ENCODE results near the gene MYOM1. TPM values are rescaled to one million over a fixed set of nuclear protein-coding genes. Genes with fewer than 3 reads are reported as not detected.

The MYOM1 gene
- total and polyA plus RNA-seq, 2 donors (not counting 3 experiments of a cell fraction or from before 2014, with no cell fraction given) = 0.08 TPM; not detected in 1

- no peak for FAIRE-seq
- TF ChIP-seq POLR2AphosphoS5 (IDR thresholded peaks at IDR 0.05; ENCODE audit: insufficient read depth, low read depth, low read length) = no peak
- TF ChIP-seq JUN (IDR thresholded peaks at IDR 0.05; ENCODE audit: borderline replicate concordance, insufficient read depth, insufficient read length, low read depth) = no peak
- no peak for TF ChIP-seq CTCF (IDR thresholded peaks at IDR 0.05; ENCODE audit: extremely low read depth in 1 of 2, insufficient read depth in 1 of 2, low read depth in 1 of 2, low read length in 2 of 2)
- no peak for TF ChIP-seq GATA2 (IDR thresholded peaks at IDR 0.05; ENCODE audit: insufficient read depth, insufficient read length, low read depth, low read length)
- TF ChIP-seq POLR2A (IDR thresholded peaks at IDR 0.05; ENCODE audit: low read depth, low read length) = no peak
- TF ChIP-seq MAX (IDR thresholded peaks at IDR 0.05; ENCODE audit: insufficient read depth, insufficient read length) = no peak
- no peak for TF ChIP-seq FOS (IDR thresholded peaks at IDR 0.05; ENCODE audit: borderline replicate concordance, insufficient read depth, low read length)
- no TSS peak for BruUV-seq (replicated peaks)
- Histone ChIP-seq H3K27ac (ENCODE audit: insufficient read depth, low read depth, low read length) (no peak overlapping the region), H3K9me3 (replicated peaks; ENCODE audit: control insufficient read depth, insufficient read depth, low read length) (no peaks in the 10 kb centered on the region), H3K79me2 (ENCODE audit: control insufficient read depth, insufficient read depth, low read length) (peaks cover 91% of the 10 kb centered on the region), H3K4me2 (ENCODE audit: insufficient read depth, low read length) (peak overlapping the region; percentile 97), H3K4me3 (replicated peaks in 1 of 3; ENCODE audit: insufficient read depth in 1 of 3, low read depth in 1 of 3, low read length in 3 of 3) (no peak overlapping the region), H3K36me3 (ENCODE audit: control insufficient read depth in 2 of 2, extremely low read depth in 1 of 2, insufficient read depth in 2 of 2, low read length in 2 of 2) (peaks cover 0 to 2% of the 10 kb centered on the region in 2 experiments), H2AFZ (ENCODE audit: low read depth, low read length) (no peak overlapping the region), H3K4me1 (ENCODE audit: control insufficient read depth, extremely low read depth, insufficient read depth, low read length) (peaks cover 58% of the 10 kb centered on the region), H4K20me1 (replicated peaks; ENCODE audit: control insufficient read depth, extremely low read depth, insufficient read depth, low read length) (peaks cover 48% of the 10 kb centered on the region), H3K27me3 (ENCODE audit: control insufficient read depth in 2 of 2, insufficient read depth in 2 of 2, low read length in 2 of 2) (no peaks in the 10 kb centered on the region), H3K9me1 (replicated peaks; ENCODE audit: control insufficient read depth, extremely low read depth, insufficient read depth, low read length) (peaks cover 3% of the 10 kb centered on the region), H3K9ac (replicated peaks; ENCODE audit: extremely low read depth, insufficient read depth, low read length) (no peak overlapping the region)
- CTCF ChIA-PET = interaction anchor here (0.5 to 1.4 kb wide), 4 partner anchors 57 to 400 kb away, joined by 3 to 6 read pairs (median 4); no protein-coding TSS in a partner anchor
- dilution Hi-C loops (cut with MboI; ENCODE audit: extremely low pct_ligation_motif_present, low sequenced_read_pairs) = loop anchor here (25.0 kb wide), 1 partner anchor 196 kb away; the partner anchor contains the start of gene TGIF1
- no peak for DNase-seq (ENCODE audit: low read depth, low spot score)
- intact Hi-C loops (cut with micrococcal nuclease) = no loop called here
- POLR2A ChIA-PET = interaction anchor here (0.6 kb wide), 1 partner anchor 406 kb away, joined by 6 read pairs; no protein-coding TSS in a partner anchor
Observed at GRCh38 chr18:3266062-3266608, 46.4 kb upstream of the MYOM1 start.
